Spinal cord (tissue), 10 donors: ENCODE measurements around the gene TNRC6C. TPM values are rescaled to one million over a fixed set of nuclear protein-coding genes. Genes with fewer than 3 reads are reported as not detected.

Experiments used
- DNase-seq, 6 donors: peaks; one replicate each; pipeline versions ENCODE4 v3.0.0 to v3.0.0-alpha.2; 2013 to 2015; ENCODE audit warnings: low spot score in 6 of 6, low read depth in 4 of 6
- H3K27ac ChIP-seq: one replicate; pipeline ENCODE4 v1.5.1; 2013; ENCODE audit warnings: low read depth, low read length, control low read depth
- H3K27me3 ChIP-seq: one replicate; pipeline ENCODE4 v1.6.1; 2013; ENCODE audit warnings: low read length; ENCODE audit not compliant: control insufficient read depth, insufficient read depth
- H3K36me3 ChIP-seq: one replicate; pipeline ENCODE4 v1.6.1; 2013; ENCODE audit warnings: low read length; ENCODE audit not compliant: control insufficient read depth, insufficient read depth
- H3K4me1 ChIP-seq: one replicate; pipeline ENCODE4 v1.6.1; 2013; ENCODE audit warnings: low read length; ENCODE audit not compliant: control insufficient read depth, insufficient read depth
- H3K4me3 ChIP-seq: one replicate; pipeline ENCODE4 v1.5.1; 2013; ENCODE audit warnings: low read depth, low read length, control low read depth
- H3K9me3 ChIP-seq: one replicate; pipeline ENCODE4 v1.6.1; 2013; ENCODE audit warnings: low read length; ENCODE audit not compliant: control insufficient read depth, insufficient read depth
- WGBS: methylation state at CpG from one replicate; pipeline ENCODE4 v1.1.5; 2013; ENCODE audit warnings: missing lambda C conversion rate; ENCODE audit not compliant: insufficient coverage; 5-methylcytosine and 5-hydroxymethylcytosine counted together
- polyA plus RNA-seq, 2 donors: library from polyadenylated mRNA; unstranded; fragments of 120-200 nt; gene quantifications; one replicate each; pipeline ENCODE4 v1.2.1, GENCODE V29; 2013; ENCODE audit not compliant: insufficient read length in 2 of 2
- small RNA-seq: library from RNA; depleted of rRNA; stranded (forward); fragments of <200 nt; gene quantifications from one replicate; pipeline ENCODE3, GENCODE V24; 2014; ENCODE audit warnings: low replicate concordance
- total RNA-seq, 2 donors: library from RNA; depleted of rRNA in 1 of 2; stranded (reverse); fragments of 120-200 nt in 1 of 2; fragments of >200 nt in 1 of 2; gene quantifications; one replicate each; pipeline versions ENCODE4 v1.2.3 to v1.2.4, GENCODE V29; 2013 to 2014
- donor health status: healthy.

The TNRC6C gene
- total and polyA plus RNA-seq, 4 donors = 21.5 to 31.8 (median 26.3) TPM

DNA sequence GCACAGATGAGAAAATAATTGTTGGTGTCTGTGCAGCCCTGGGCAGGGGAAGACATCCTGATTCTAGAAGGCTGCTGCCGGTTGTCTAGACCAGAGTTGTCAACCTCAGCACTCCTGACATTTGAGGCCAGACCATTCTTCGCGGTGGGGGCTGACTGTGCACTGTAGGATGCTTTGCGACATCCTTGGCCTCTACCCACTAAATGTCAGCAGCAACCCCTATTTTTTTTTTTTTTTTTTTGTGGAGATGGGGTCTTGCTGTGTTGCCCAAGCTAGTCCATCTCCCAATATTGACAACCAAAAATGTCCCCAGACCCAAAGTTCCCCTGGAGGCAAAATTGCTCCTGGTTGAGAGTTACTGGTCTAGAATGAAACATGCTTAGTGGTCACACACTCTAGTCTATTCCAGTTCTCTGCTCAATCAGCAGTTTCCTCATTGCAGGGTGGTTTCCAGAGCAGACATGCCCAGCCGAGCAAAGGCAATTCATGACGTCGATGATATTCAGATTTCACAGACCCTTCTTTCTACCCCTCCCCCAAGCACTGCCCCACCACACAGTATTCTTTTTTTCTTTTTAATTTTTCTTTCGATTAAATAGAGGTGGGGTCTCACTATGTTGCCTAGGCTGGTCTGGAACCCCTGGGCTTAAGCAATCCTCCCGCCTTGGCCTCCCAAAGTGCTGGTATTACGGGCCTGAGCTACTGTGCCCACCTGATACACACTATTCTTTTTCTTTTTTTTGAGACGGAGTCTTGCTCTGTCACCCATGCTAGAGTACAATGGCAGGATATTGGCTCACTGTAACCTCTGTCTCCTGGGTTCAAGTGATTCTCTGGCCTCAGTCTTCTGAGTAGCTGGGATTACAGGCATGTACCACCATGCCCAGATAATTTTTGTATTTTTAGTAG lies 196.7 kb downstream of the TNRC6C start:
- no peak overlapping the region for H3K4me3 ChIP-seq
- 65% methylated on average over 2 of the region's 11 CpGs for WGBS
- DNase-seq = no peak
- no peaks in the 10 kb centered on the region for H3K9me3 ChIP-seq
- no peak overlapping the region for H3K27ac ChIP-seq
- no peaks in the 10 kb centered on the region for H3K36me3 ChIP-seq
- H3K4me1 ChIP-seq = peaks cover 2% of the 10 kb centered on the region
- no peaks in the 10 kb centered on the region for H3K27me3 ChIP-seq

Small RNA genes within 50 kb of the gene (small RNA-seq; reads per million reads assigned to genes)
- gene RNU1-80P (1.1 reads per million, percentile 82 among the genes with 10 or more reads in this experiment), gene RNU6-625P (not detected)

Other genes starting within 250 kb of the TNRC6C start
- gene TMC6, start 170.1 kb downstream of the TNRC6C start, total RNA-seq = 10 to 100 TPM; 15.2 to 33.4 TPM
- gene TMC6, start 170.1 kb downstream of the TNRC6C start, polyA plus RNA-seq = 10 to 100 TPM; 19.9 to 29.7 TPM
- 1 to 10 TPM; 2.0 to 2.2 TPM for gene TMC8, start 172.1 kb downstream of the TNRC6C start, total RNA-seq
- 1 to 10 TPM; 5.6 to 6.0 TPM for gene TMC8, start 172.1 kb downstream of the TNRC6C start, polyA plus RNA-seq
- 1 to 10 TPM; 1.5 to 1.8 TPM for gene C17orf99, start 187.7 kb downstream of the TNRC6C start, total RNA-seq
- under 1 TPM; 0.51 to 0.54 TPM for gene C17orf99, start 187.7 kb downstream of the TNRC6C start, polyA plus RNA-seq
- gene SYNGR2, start 209.9 kb downstream of the TNRC6C start, total RNA-seq = 10 to 100 TPM; 16.7 to 21.9 TPM
- 10 to 100 TPM; 22.0 to 33.6 TPM for gene SYNGR2, start 209.9 kb downstream of the TNRC6C start, polyA plus RNA-seq
- gene TK1, start 228.3 kb downstream of the TNRC6C start, total RNA-seq = 10 to 100 TPM; 11.0 to 13.7 TPM
- gene TK1, start 228.3 kb downstream of the TNRC6C start, polyA plus RNA-seq = 10 to 100 TPM; 11.8 to 13.8 TPM
- gene AFMID, start 228.7 kb downstream of the TNRC6C start, total RNA-seq = 10 to 100 TPM; 29.8 to 33.3 TPM
- gene AFMID, start 228.7 kb downstream of the TNRC6C start, polyA plus RNA-seq = 10 to 100 TPM; 19.9 to 29.3 TPM